Kidney epithelial cell (primary cell): ENCODE results near the gene FUT7. TPM values are rescaled to one million over a fixed set of nuclear protein-coding genes. Genes with fewer than 3 reads are reported as not detected.

Experiments used
- DNase-seq: peaks from one replicate; pipeline ENCODE4 v3.0.0-alpha.2; 2010; ENCODE audit warnings: low read depth
- H3K27me3 ChIP-seq: 2 replicates; pipeline ENCODE4 v1.6.0; 2011; ENCODE audit warnings: low read length; ENCODE audit not compliant: control insufficient read depth, insufficient read depth
- H3K36me3 ChIP-seq: 2 replicates; pipeline ENCODE4 v1.5.1; 2011; ENCODE audit warnings: low read length; ENCODE audit not compliant: control insufficient read depth, insufficient read depth
- H3K4me3 ChIP-seq: 2 replicates; pipeline ENCODE4 v1.5.1; 2011; ENCODE audit warnings: low read depth, mild to moderate bottlenecking, control low read depth, low read length
- CTCF ChIP-seq: IDR thresholded peaks from 2 replicates; pipeline ENCODE4 v1.5.1; 2011; ENCODE audit warnings: mild to moderate bottlenecking, moderate library complexity, low read length, control low read depth, inconsistent platforms; ENCODE audit not compliant: insufficient read depth, poor library complexity, severe bottlenecking
- total RNA-seq: library from RNA; depleted of rRNA; stranded (reverse); fragments of >200 nt; gene quantifications from 2 replicates; pipeline ENCODE4 v1.2.3, GENCODE V29; 2015

The FUT7 gene
- total RNA-seq, 1 donor from 2014 or later = not detected

- no peak for DNase-seq
- no peaks in the 10 kb centered on the region for H3K36me3 ChIP-seq
- H3K4me3 ChIP-seq = peak overlapping the region; percentile 52
- TF ChIP-seq CTCF = no peak
- peaks cover 35% of the 10 kb centered on the region for H3K27me3 ChIP-seq
These were observed 13.6 kb upstream of the FUT7 start for GRCh38 chr9:137045294-137046087.

- H3K4me3 ChIP-seq = peak overlapping the region; percentile 52
- no peak for DNase-seq
- H3K36me3 ChIP-seq = no peaks in the 10 kb centered on the region
- peaks cover 27% of the 10 kb centered on the region for H3K27me3 ChIP-seq
- no peak for TF ChIP-seq CTCF
These were observed 12.8 kb upstream of the FUT7 start for GRCh38 chr9:137044502-137045177.

- H3K36me3 ChIP-seq = no peaks in the 10 kb centered on the region
- no peak for TF ChIP-seq CTCF
- peak overlapping the region; percentile 14 for H3K4me3 ChIP-seq
- peaks cover 21% of the 10 kb centered on the region for H3K27me3 ChIP-seq
- no peak for DNase-seq
These were observed 12.1 kb upstream of the FUT7 start for GRCh38 chr9:137044037-137044436.

GRCh38 chr9:137042751-137043727 is 11.2 kb upstream of the FUT7 start:
- Histone ChIP-seq H3K4me3 (no peak overlapping the region), H3K27me3 (peaks cover 12% of the 10 kb centered on the region), H3K36me3 (no peaks in the 10 kb centered on the region)
- no peak for TF ChIP-seq CTCF
- DNase-seq = no peak

- TF ChIP-seq CTCF = no peak
- DNase-seq = no peak
These were observed 9.2 kb upstream of the FUT7 start for GRCh38 chr9:137041124-137041523.

More at GRCh38 chr9:137041124-137041523, 9.2 kb upstream of the FUT7 start:
- no peaks in the 10 kb centered on the region for H3K36me3 ChIP-seq
- no peak overlapping the region for H3K4me3 ChIP-seq
- no peaks in the 10 kb centered on the region for H3K27me3 ChIP-seq
